ENCODE results near the gene ERC2. TPM values are rescaled to one million over a fixed set of nuclear protein-coding genes. Genes with fewer than 3 reads are reported as not detected.

ERC2 gene
- total and polyA plus RNA-seq, 2 of the 8 experiments (the other 6 are each of a cell fraction or from before 2014, with no cell fraction given): 16.4 to 22.8 TPM

GRCh38 chr3:55649554-55649953, 818.7 kb downstream of the ERC2 start:
- peak overlapping the region; percentile 98 for H2BK12ac ChIP-seq (ENCODE audit: low read depth, low read length)
- H4K20me1 ChIP-seq (replicated peaks in 1 of 2; ENCODE audit: control insufficient read depth in 1 of 2, insufficient read depth in 2 of 2, low read length in 2 of 2): no peaks in the 10 kb centered on the region
- H3K18ac ChIP-seq (ENCODE audit: extremely low read depth, low read length): peak overlapping the region; percentile 56; the same call in 1 of the 2 replicates
- no peak for DNase-seq (ENCODE audit: low read depth in 1 of 2, low spot score in 2 of 2)
- no peaks in the 10 kb centered on the region for H3K79me1 ChIP-seq (ENCODE audit: low read depth, low read length)
- no peaks in the 10 kb centered on the region; the same call in 1 of the 2 replicates for H3K23me2 ChIP-seq (ENCODE audit: low read depth, low read length)
- ChIA-PET POLR2A (ENCODE audit: partially characterized antibody) (interaction anchor here (1.0 to 1.8 kb wide), 3 partner anchors 9 to 44 kb away, joined by 3 to 8 read pairs (median 3); no protein-coding TSS in a partner anchor), CTCF (ENCODE audit: partially characterized antibody) (interaction anchor here (1.4 to 3.7 kb wide), 7 partner anchors 11 to 145 kb away, joined by 3 to 14 read pairs (median 4); no protein-coding TSS in a partner anchor)
- no peak overlapping the region for H3K27ac ChIP-seq (ENCODE audit: low read depth, low read length)
- FAIRE-seq: no peak
- TF ChIP-seq SIN3A (conservative IDR thresholded peaks at IDR 0.05 in 1 of 2, IDR thresholded peaks at IDR 0.05 in 1 of 2; ENCODE audit: low read depth in 1 of 2, low read length in 2 of 2): no peak
- no peak for TF ChIP-seq USF2 (IDR thresholded peaks at IDR 0.05; ENCODE audit: low read length)
- TF ChIP-seq ASH2L (IDR thresholded peaks at IDR 0.05; ENCODE audit: low read length): no peak
- TF ChIP-seq HDAC6 (IDR thresholded peaks at IDR 0.05; ENCODE audit: low read depth, low read length): no peak
- TF ChIP-seq KDM1A (IDR thresholded peaks at IDR 0.05; ENCODE audit: borderline replicate concordance, low read length): no peak
- no peak for TF ChIP-seq CHD1 (IDR thresholded peaks at IDR 0.05; ENCODE audit: low read depth, low read length)
- no peak overlapping the region for H3K9ac ChIP-seq (replicated peaks in 1 of 4; ENCODE audit: extremely low read depth in 1 of 4, low read depth in 3 of 4, low read length in 3 of 4)
- H3K23ac ChIP-seq (ENCODE audit: insufficient read length): no peak overlapping the region
- no peak overlapping the region for H3K4me3 ChIP-seq (ENCODE audit: extremely low read depth in 1 of 4, insufficient read depth in 2 of 4, low read depth in 3 of 4, low read length in 4 of 4)
- H2BK15ac ChIP-seq (ENCODE audit: low read length): no peak overlapping the region
- no peak overlapping the region for H3K56ac ChIP-seq (replicated peaks; ENCODE audit: insufficient read length, low read depth, low read length)
- no peaks in the 10 kb centered on the region for H3K36me3 ChIP-seq (ENCODE audit: control insufficient read depth in 2 of 4, insufficient read depth in 4 of 4, low read length in 3 of 4)
- peak overlapping the region; percentile 72; the same call in 1 of the 2 replicates for H2BK5ac ChIP-seq (ENCODE audit: low read depth, low read length)
- H2AFZ ChIP-seq (ENCODE audit: low read length): no peak overlapping the region
- H2BK120ac ChIP-seq (replicated peaks; ENCODE audit: low read depth, low read length): no peak overlapping the region
- peak overlapping the region; percentile 96; the same call in 1 of the 2 replicates for H2BK20ac ChIP-seq (ENCODE audit: low read length)
- no peak overlapping the region for H4K8ac ChIP-seq (ENCODE audit: extremely low read depth, insufficient read depth, low read length)
- no peaks in the 10 kb centered on the region for H3K27me3 ChIP-seq (replicated peaks in 1 of 4; ENCODE audit: control insufficient read depth in 3 of 4, extremely low read depth in 1 of 4, insufficient read depth in 3 of 4, low read length in 3 of 4)
- 73% methylated on average over 6 of the region's 6 CpGs; no CpG with 5 or more reads in 1 of the 2 experiments for WGBS, 2 experiments (ENCODE audit: extremely low coverage in 1 of 2, insufficient coverage in 1 of 2, insufficient read length in 1 of 2, insufficient replicate concordance in 2 of 2, low coverage in 1 of 2, low lambda C conversion rate in 2 of 2, missing lambda C conversion rate in 1 of 2)
- H4K5ac ChIP-seq (ENCODE audit: insufficient read length, low read depth, low read length): no peak overlapping the region
- H3K79me2 ChIP-seq (ENCODE audit: control insufficient read depth in 1 of 2, insufficient read depth in 2 of 2, low read length in 2 of 2): no peaks in the 10 kb centered on the region
- peak overlapping the region; percentile 49 for H4K91ac ChIP-seq (replicated peaks; ENCODE audit: insufficient read length, low read length)
- H3K4ac ChIP-seq (replicated peaks; ENCODE audit: insufficient read length, low read depth, low read length): no peak overlapping the region
- peak overlapping the region in 1 of 2 experiments; percentile 66; a peak in 1 of 4 replicates for H3K4me2 ChIP-seq (ENCODE audit: insufficient read depth in 1 of 2, low read depth in 2 of 2, low read length in 2 of 2)
- H2AK5ac ChIP-seq (ENCODE audit: low read depth, low read length): peak overlapping the region; percentile 91; the same call in 1 of the 2 replicates
- no peaks in the 10 kb centered on the region for H3K9me3 ChIP-seq (ENCODE audit: insufficient read depth in 2 of 2, low read depth in 1 of 2, low read length in 1 of 2)
- H3K4me1 ChIP-seq (replicated peaks in 1 of 4; ENCODE audit: control insufficient read depth in 3 of 4, insufficient read depth in 4 of 4, low read length in 3 of 4): peaks cover 14 to 30% (median 24%) of the 10 kb centered on the region in 4 experiments
- H3K14ac ChIP-seq (ENCODE audit: insufficient read length): no peak overlapping the region

Data from H1 (cell line).